ENCODE measurements around the gene NHEJ1. TPM values are rescaled to one million over a fixed set of nuclear protein-coding genes. Genes with fewer than 3 reads are reported as not detected.

Gene NHEJ1
- total and polyA plus RNA-seq, 9 of the 15 experiments (the other 6 are each of a cell fraction or from before 2014, with no cell fraction given) = 9.0 to 23.7 (median 13.9) TPM

- TF ChIP-seq RB1 (IDR thresholded peaks at IDR 0.05; ENCODE audit: low read depth) = no peak
- TF ChIP-seq ZNF277 (CRISPR knock-in tag; IDR thresholded peaks at IDR 0.05; ENCODE audit: borderline replicate concordance) = no peak
- TF ChIP-seq TFAP4 (CRISPR knock-in tag; IDR thresholded peaks at IDR 0.05; ENCODE audit: borderline replicate concordance) = peak; percentile 19; the same call in 1 of the 2 replicates
- TF ChIP-seq ID3 (CRISPR knock-in tag; IDR thresholded peaks at IDR 0.05) = no peak
- no peak for TF ChIP-seq ID3 (tag; IDR thresholded peaks at IDR 0.05)
- TF ChIP-seq SRSF9 (IDR thresholded peaks at IDR 0.05; ENCODE audit: borderline replicate concordance, low read depth, low read length) = no peak
- TF ChIP-seq FUS (optimal IDR thresholded peaks at IDR 0.05; ENCODE audit: low read depth, low read length) = no peak
- TF ChIP-seq ASH1L (IDR thresholded peaks at IDR 0.05; ENCODE audit: borderline replicate concordance, low read depth, partially characterized antibody) = peak; percentile 28
- TF ChIP-seq ELF2 (CRISPR knock-in tag; IDR thresholded peaks at IDR 0.05) = no peak; the same call in 1 of the 2 replicates
- no peak for TF ChIP-seq ZNF398 (CRISPR knock-in tag; IDR thresholded peaks at IDR 0.05)
- peak; percentile 41 for TF ChIP-seq HCFC1 (IDR thresholded peaks at IDR 0.05; ENCODE audit: low read depth, low read length)
- no peak for TF ChIP-seq HES1 (IDR thresholded peaks at IDR 0.05; ENCODE audit: low read depth)
- no peak for TF ChIP-seq ZBTB17 (CRISPR knock-in tag; IDR thresholded peaks at IDR 0.05)
- no peak for TF ChIP-seq SFPQ (IDR thresholded peaks at IDR 0.05; ENCODE audit: low read depth, low read length)
- TF ChIP-seq KAT8 (IDR thresholded peaks at IDR 0.05; ENCODE audit: low read depth) = no peak
- TF ChIP-seq ZNF197 (CRISPR knock-in tag; IDR thresholded peaks at IDR 0.05; ENCODE audit: low read depth) = no peak
- TF ChIP-seq KDM5B (IDR thresholded peaks at IDR 0.05; ENCODE audit: insufficient replicate concordance, low read depth, low read length) = peak; percentile 61
- peak; percentile 23; the same call in 1 of the 2 replicates for TF ChIP-seq GATAD2B (IDR thresholded peaks at IDR 0.05; ENCODE audit: borderline replicate concordance)
- peak; percentile 40; the same call in 1 of the 2 replicates for TF ChIP-seq GABPB1 (CRISPR knock-in tag; IDR thresholded peaks at IDR 0.05)
- no peak for TF ChIP-seq RBM39 (optimal IDR thresholded peaks at IDR 0.05; ENCODE audit: low read depth, low read length)
Measured at GRCh38 chr2:219177552-219178376, 17.1 kb upstream of the NHEJ1 start, which contains the start of gene RETREG2 (continued).

Measured in K562 (cell line).